ENCODE results near the gene LMF1.

Gene LMF1

DNA sequence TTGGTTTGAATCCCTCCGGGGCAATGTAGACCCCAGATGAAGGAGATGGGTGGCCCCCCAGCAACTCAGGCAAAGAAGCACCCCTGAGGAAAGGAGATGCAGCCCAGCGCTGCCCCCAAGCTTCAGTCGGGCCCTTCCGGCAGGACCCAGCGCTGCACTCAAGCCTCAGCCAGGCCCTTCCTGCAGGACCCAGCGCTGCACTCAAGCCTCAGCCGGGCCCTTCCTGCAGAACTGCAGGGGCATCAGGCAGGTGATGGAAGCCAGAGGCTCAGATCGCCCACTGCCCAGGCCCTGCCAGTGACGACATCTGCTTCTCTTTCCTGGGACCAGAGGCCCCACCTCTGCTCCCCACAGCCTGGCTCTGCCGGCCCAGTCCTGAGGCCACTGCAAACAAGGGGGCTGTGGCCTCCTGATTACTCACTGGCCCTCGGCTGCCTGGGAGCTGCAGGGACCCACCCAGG lies 18.6 kb upstream of the LMF1 start:
- H3K4me3 ChIP-seq (ENCODE audit: low read depth, low read length), result no peak overlapping the region
- TF ChIP-seq, protein P1, sequence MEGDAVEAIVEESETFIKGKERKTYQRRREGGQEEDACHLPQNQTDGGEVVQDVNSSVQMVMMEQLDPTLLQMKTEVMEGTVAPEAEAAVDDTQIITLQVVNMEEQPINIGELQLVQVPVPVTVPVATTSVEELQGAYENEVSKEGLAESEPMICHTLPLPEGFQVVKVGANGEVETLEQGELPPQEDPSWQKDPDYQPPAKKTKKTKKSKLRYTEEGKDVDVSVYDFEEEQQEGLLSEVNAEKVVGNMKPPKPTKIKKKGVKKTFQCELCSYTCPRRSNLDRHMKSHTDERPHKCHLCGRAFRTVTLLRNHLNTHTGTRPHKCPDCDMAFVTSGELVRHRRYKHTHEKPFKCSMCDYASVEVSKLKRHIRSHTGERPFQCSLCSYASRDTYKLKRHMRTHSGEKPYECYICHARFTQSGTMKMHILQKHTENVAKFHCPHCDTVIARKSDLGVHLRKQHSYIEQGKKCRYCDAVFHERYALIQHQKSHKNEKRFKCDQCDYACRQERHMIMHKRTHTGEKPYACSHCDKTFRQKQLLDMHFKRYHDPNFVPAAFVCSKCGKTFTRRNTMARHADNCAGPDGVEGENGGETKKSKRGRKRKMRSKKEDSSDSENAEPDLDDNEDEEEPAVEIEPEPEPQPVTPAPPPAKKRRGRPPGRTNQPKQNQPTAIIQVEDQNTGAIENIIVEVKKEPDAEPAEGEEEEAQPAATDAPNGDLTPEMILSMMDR (IDR thresholded peaks at IDR 0.05; ENCODE audit: borderline replicate concordance, insufficient read depth, low read depth, low read length), result no peak

DNA sequence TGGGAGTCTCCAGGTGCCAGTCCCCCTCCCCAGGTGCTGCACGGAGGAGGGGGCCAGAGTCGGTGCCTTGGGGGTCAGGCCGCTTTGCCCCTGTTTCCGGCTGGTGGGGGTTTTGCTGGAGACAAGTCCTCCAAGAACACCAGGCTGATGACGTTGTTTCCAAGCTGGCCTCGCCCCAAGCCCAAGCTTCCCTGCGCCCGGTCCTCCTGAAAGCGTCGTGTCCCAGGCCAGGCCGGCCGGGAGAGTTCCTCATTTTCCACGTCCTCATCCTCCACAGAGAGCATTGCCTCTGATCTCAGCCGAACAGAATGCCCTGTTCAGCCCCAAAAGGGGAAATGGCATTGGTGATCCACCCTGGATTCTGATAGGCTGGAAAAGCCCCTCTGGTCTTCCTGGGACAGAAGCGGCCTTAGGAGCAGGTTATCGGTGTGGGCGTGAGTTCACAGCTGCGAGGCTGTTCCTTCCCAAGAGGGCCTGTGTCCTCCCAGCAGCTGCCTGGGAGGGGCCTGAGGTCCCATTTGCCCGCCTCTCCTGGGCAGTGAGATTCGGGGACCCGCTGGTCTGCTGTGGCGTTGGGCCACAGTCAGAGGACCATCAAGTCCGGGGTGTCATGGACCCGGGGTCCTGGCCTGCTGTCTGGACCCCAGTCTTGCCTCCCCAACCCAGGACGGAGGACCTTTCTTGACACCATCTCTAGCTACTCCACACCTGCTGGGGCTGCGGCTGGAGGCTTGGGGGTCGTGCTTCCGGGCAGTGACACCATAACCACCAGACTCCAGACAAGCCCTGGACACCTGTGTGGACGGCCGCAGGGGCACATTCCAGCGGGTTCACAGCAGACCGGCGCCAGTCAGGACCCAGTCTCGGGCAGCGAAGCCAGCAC lies 17.9 kb upstream of the LMF1 start:
- H3K4me3 ChIP-seq (ENCODE audit: low read depth, low read length), result no peak overlapping the region
- TF ChIP-seq, protein P1 (IDR thresholded peaks at IDR 0.05; ENCODE audit: borderline replicate concordance, insufficient read depth, low read depth, low read length), result no peak

DNA sequence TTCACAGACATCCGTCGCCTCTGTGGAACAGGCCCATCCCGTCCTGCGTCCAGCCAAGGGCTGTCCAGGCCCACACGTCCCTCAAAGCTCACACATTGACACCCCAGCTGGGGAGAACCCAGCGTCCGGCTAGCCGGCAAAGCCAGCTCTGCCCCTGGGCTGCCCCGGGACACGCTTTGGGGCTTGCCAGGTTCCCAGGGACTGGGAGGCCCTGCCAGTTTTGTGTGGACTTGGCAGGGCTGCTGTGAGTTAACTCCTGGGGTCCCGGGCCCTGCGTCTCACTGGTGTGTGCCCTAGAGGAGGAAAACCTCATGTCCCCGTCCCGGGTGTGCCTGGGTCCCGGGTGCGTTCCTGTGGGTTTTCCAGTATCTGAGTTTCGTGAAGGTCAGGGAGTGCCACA lies 17.1 kb upstream of the LMF1 start:
- TF ChIP-seq, protein P1 (IDR thresholded peaks at IDR 0.05; ENCODE audit: borderline replicate concordance, insufficient read depth, low read depth, low read length), result no peak
- no peak overlapping the region for H3K4me3 ChIP-seq (ENCODE audit: low read depth, low read length)

DNA sequence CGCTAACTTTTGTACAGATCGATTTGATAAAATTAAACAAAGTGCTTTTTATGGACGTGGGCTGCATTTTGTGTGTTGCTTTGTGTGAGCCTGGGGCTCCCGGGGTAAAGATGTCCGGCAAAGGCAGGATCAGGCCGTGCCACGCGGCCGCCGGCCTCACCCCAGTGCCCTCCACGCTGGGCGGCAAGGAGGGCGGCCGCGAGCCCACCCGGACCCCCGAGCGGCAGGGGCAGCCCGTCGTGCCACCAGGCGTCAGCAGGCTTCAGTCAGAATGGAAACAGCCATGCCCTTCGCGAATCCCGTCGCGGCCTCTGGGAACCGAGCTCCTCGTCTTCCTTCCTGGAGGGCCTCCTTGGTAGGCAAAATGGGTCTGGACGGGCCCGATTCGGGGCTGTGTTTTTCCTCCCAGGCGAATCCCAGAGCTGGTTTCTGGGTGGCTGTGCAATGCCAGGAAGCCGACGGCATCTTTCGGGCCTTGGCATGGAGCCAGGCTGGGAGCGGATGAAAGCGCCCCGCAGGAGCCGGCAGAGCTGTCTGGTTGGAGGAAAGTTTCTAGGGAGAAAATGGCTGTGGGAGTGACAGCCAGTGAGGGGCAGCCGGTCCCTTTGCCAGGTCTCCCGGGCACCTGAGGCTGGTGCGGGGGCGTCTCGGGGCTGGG lies 16.3 kb upstream of the LMF1 start:
- TF ChIP-seq, protein P1 (IDR thresholded peaks at IDR 0.05; ENCODE audit: borderline replicate concordance, insufficient read depth, low read depth, low read length), result no peak
- H3K4me3 ChIP-seq (ENCODE audit: low read depth, low read length), result no peak overlapping the region

GRCh38 chr16:986411-986810 lies 15.6 kb upstream of the LMF1 start:
- TF ChIP-seq, protein P1 (IDR thresholded peaks at IDR 0.05; ENCODE audit: borderline replicate concordance, insufficient read depth, low read depth, low read length), result no peak
- H3K4me3 ChIP-seq (ENCODE audit: low read depth, low read length), result no peak overlapping the region

DNA sequence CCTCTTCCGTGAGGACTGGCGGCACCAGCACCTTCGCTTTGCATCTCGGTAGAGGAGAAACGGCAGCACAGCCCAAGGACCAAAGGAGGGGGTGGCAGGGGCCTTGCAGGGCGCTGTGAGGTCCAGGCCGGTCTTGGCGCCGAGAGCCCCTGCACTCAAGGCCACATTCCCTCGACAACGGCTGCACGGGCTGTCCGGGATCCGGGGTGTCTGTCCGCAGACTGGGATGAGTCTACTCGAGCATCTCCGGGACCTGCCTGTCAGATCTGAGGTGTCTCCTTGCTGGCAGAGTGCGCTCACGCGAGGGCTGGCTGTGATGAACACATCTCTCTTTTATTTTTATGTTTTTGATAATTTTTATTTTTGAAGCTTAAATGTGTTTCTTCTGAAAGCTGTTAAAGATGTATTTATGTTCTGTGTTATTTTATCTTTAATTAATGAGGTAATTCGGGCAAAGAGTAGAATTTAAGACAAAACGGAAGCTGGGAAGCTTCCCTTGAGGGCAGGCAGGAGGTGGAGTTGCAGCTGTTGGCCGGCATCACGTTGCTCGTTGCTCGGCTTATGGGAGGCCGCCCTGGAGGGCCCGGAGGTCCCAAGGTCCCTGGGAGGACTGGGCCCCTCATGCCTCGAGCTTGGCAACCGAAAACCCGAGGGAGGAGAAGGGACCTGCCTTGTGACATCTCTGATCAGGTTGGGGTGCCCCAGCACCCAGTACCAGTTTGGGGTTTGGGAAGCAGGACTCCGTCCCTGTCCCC lies 15.0 kb upstream of the LMF1 start:
- TF ChIP-seq, protein P1 (IDR thresholded peaks at IDR 0.05; ENCODE audit: borderline replicate concordance, insufficient read depth, low read depth, low read length), result no peak
- H3K4me3 ChIP-seq (ENCODE audit: low read depth, low read length), result no peak overlapping the region

Measured in GM12875 (cell line).